ENCODE measurements around the gene IGFL4.

Gene IGFL4

DNA sequence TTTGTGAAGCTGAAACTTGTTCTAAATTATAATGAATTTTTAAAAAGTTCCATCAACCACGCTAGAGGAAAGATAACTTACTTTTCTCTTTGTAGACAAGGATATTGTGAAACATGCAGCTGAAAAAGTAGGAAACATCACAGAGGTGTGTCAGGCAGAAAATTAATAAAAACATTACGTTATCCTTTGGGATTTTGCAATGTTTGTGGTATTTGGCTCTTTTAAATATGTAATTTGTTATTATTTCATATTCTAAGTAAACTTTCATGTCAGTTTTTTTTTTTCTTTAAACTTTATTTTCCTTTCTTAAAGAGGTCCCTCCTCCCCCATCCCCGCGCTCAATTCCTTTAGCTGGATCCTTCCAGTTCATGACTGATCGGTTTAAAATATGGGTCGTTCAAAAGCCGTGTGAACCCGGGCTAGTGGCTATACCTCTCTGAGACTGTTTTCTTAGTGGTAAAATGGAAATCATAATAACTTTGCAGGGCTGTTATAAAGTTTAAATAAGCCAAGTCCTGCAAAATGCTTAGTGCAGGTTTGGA lies 46.3 kb downstream of the IGFL4 start:
- DNase-seq (ENCODE audit: low spot score) = no peak

GRCh38 chr19:45990113-45990728 lies 50.6 kb downstream of the IGFL4 start:
- DNase-seq (ENCODE audit: low spot score) = no peak

Measured in NAMALWA (cell line).